Peyer's patch (tissue), 4 donors: ENCODE measurements around the gene ATP6AP1. TPM values are rescaled to one million over a fixed set of nuclear protein-coding genes. Genes with fewer than 3 reads are reported as not detected.

ENCODE experiments used
- DNase-seq, 3 donors: peaks; one replicate each; pipeline ENCODE4 v3.0.0-alpha.2; 2017 to 2019
- H3K27ac ChIP-seq, 4 donors: fragments of 200-600 bp; sonication (generic); one replicate each; pipeline ENCODE4 v1.5.1; 2016 to 2019
- H3K27me3 ChIP-seq, 2 donors: fragments of 200-600 bp; sonication (generic); one replicate each; pipeline ENCODE4 v1.5.1; 2019
- H3K36me3 ChIP-seq, 3 donors: fragments of 200-600 bp; sonication (generic); one replicate each; pipeline ENCODE4 v1.5.1; 2016 to 2019
- H3K4me1 ChIP-seq, 4 donors: fragments of 200-600 bp; sonication (generic); one replicate each; pipeline ENCODE4 v1.5.1; 2016 to 2019
- H3K4me3 ChIP-seq, 4 donors: fragments of 200-600 bp; sonication (generic); 1 replicate in 3 of 4; 2 replicates in 1 of 4; pipeline ENCODE4 v1.5.1; 2016 to 2019; ENCODE audit warnings: mild to moderate bottlenecking in 1 of 4
- H3K9me3 ChIP-seq, 4 donors: fragments of 200-600 bp; sonication (generic); one replicate each; pipeline ENCODE4 v1.5.1; 2016 to 2019; ENCODE audit warnings: mild to moderate bottlenecking in 1 of 4
- CTCF ChIP-seq, 6 experiments: fragments of 450-650 bp in 4 of 6; fragments of 200-600 bp in 2 of 6; sonication (generic) in 1 of 6; IDR thresholded peaks; one replicate each; pipeline ENCODE4 v1.5.1; 2017 to 2019; ENCODE audit warnings: antibody characterized with exemption in 6 of 6, mild to moderate bottlenecking in 3 of 6, moderate library complexity in 1 of 6
- POLR2A ChIP-seq, 2 donors: fragments of 450-650 bp; IDR thresholded peaks; one replicate each; pipeline ENCODE4 v1.5.1; 2017; ENCODE audit warnings: antibody characterized with exemption in 2 of 2, mild to moderate bottlenecking in 2 of 2, moderate library complexity in 2 of 2
- total RNA-seq, 4 donors: library from RNA; depleted of rRNA; stranded (reverse); fragments of >200 nt; gene quantifications; one replicate each; pipeline ENCODE4 v1.1.0, GENCODE V29; 2016

Gene ATP6AP1
- total RNA-seq, 4 donors from 2014 or later, result 11.6 to 80.0 (median 54.9) TPM

GRCh38 chrX:154404625-154405192 is 23.8 kb upstream of the ATP6AP1 start:
- Histone ChIP-seq H3K27ac (no peak overlapping the region), H3K9me3 (no peaks in the 10 kb centered on the region), H3K4me1 (peaks cover 0 to 7% (median 0%) of the 10 kb centered on the region in 4 donors), H3K4me3 (no peak overlapping the region), H3K27me3 (no peaks in the 10 kb centered on the region), H3K36me3 (peaks cover 0 to 14% (median 0%) of the 10 kb centered on the region in 3 donors)
- no peak for TF ChIP-seq POLR2A (IDR thresholded peaks at IDR 0.05)
- DNase-seq, result no peak

- Histone ChIP-seq H3K4me3 (peak overlapping the region; percentile 14 to 51 (median 31)), H3K27me3 (no peaks in the 10 kb centered on the region), H3K4me1 (no peaks in the 10 kb centered on the region), H3K27ac (peak overlapping the region; percentile 60 to 85 (median 76)), H3K9me3 (no peaks in the 10 kb centered on the region), H3K36me3 (no peaks in the 10 kb centered on the region)
- peak in 1 of 2 donors; percentile 21 for TF ChIP-seq POLR2A (IDR thresholded peaks at IDR 0.05)
- no peak for TF ChIP-seq CTCF (IDR thresholded peaks at IDR 0.05)
- no peak for DNase-seq
Measured at GRCh38 chrX:154408659-154409221, 19.7 kb upstream of the ATP6AP1 start.

GRCh38 chrX:154409222-154409871 is 19.1 kb upstream of the ATP6AP1 start, which contains the start of gene DNASE1L1:
Gene DNASE1L1 (minus strand): TSS chrX:154409254. CDS start chrX:154405568, 3,686 bp downstream.
- peak in 1 of 2 donors; percentile 45 for TF ChIP-seq POLR2A (IDR thresholded peaks at IDR 0.05)
- TF ChIP-seq CTCF (IDR thresholded peaks at IDR 0.05), result no peak
- Histone ChIP-seq H3K4me3 (peak within 1 kb of the TSS; percentile 14 to 51 (median 31)), H3K9me3 (no peaks in the 10 kb centered on the region)

GRCh38 chrX:154411981-154412340 is 16.5 kb upstream of the ATP6AP1 start:
- H3K4me3 ChIP-seq, result peak overlapping the region; percentile 60 to 93 (median 74)
- no peaks in the 10 kb centered on the region for H3K36me3 ChIP-seq
- TF ChIP-seq POLR2A (IDR thresholded peaks at IDR 0.05) (peak; percentile 28 to 40), CTCF (IDR thresholded peaks at IDR 0.05) (no peak)
- H3K27ac ChIP-seq, result peak overlapping the region; percentile 89 to 98 (median 92)
- no peaks in the 10 kb centered on the region for H3K4me1 ChIP-seq
- no peaks in the 10 kb centered on the region for H3K9me3 ChIP-seq
- DNase-seq, result peak; percentile 74 to 88 (median 79)
- no peaks in the 10 kb centered on the region for H3K27me3 ChIP-seq

More at GRCh38 chrX:154409222-154409871, 19.1 kb upstream of the ATP6AP1 start, which contains the start of gene DNASE1L1:
- Histone ChIP-seq H3K27ac (peak within 1 kb of the TSS; percentile 60 to 85 (median 76)), H3K4me1 (no peaks in the 10 kb centered on the region), H3K27me3 (no peaks in the 10 kb centered on the region), H3K36me3 (no peaks in the 10 kb centered on the region)
- DNase-seq, result peak; percentile 55 to 90 (median 88)

- Histone ChIP-seq H3K9me3 (no peaks in the 10 kb centered on the region), H3K27ac (peak overlapping the region; percentile 89 to 98 (median 92)), H3K27me3 (no peaks in the 10 kb centered on the region), H3K4me3 (peak overlapping the region; percentile 60 to 93 (median 74)), H3K36me3 (no peaks in the 10 kb centered on the region), H3K4me1 (no peaks in the 10 kb centered on the region)
- peak in 2 of 3 donors; percentile 58 to 69 for DNase-seq
- TF ChIP-seq POLR2A (IDR thresholded peaks at IDR 0.05) (no peak), CTCF (IDR thresholded peaks at IDR 0.05) (no peak)
Measured at GRCh38 chrX:154412468-154412867, 16.0 kb upstream of the ATP6AP1 start.

GRCh38 chrX:154413142-154413541 is 15.3 kb upstream of the ATP6AP1 start:
- no peaks in the 10 kb centered on the region for H3K9me3 ChIP-seq
- TF ChIP-seq POLR2A (IDR thresholded peaks at IDR 0.05) (no peak), CTCF (IDR thresholded peaks at IDR 0.05) (no peak)
- H3K4me3 ChIP-seq, result no peak overlapping the region
- no peaks in the 10 kb centered on the region for H3K27me3 ChIP-seq
- DNase-seq, result no peak
- peak overlapping the region in 1 of 4 donors; percentile 95 for H3K27ac ChIP-seq
- no peaks in the 10 kb centered on the region for H3K36me3 ChIP-seq
- H3K4me1 ChIP-seq, result no peaks in the 10 kb centered on the region
